ENCODE measurements around the gene MFAP3L.
"Not testable (repeated sequence)": the region's sequence is repeated elsewhere in the genome, so short reads cannot be mapped to it uniquely, and the experiment has no call there.

MFAP3L gene

GRCh38 chr4:169986369-169986768, 39.8 kb downstream of the MFAP3L start:
- DNase-seq: no peak

GRCh38 chr4:169985881-169986280, 40.3 kb downstream of the MFAP3L start:
- no peak for DNase-seq

- DNase-seq: no peak
These were observed 41.5 kb downstream of the MFAP3L start for GRCh38 chr4:169984745-169985144.

- DNase-seq: no peak
These were observed 42.0 kb downstream of the MFAP3L start for GRCh38 chr4:169984173-169984572.

GRCh38 chr4:169976951-169977350, 49.2 kb downstream of the MFAP3L start:
- no peak for DNase-seq

- DNase-seq: no peak
These were observed 50.1 kb downstream of the MFAP3L start for GRCh38 chr4:169975838-169976796.

GRCh38 chr4:169975131-169975837, 50.9 kb downstream of the MFAP3L start:
- DNase-seq: no peak

GRCh38 chr4:169971456-169972015, 54.7 kb downstream of the MFAP3L start:
- no peak for DNase-seq

- DNase-seq: no peak
These were observed 57.2 kb downstream of the MFAP3L start for GRCh38 chr4:169968999-169969398.

GRCh38 chr4:169963998-169964397, 62.2 kb downstream of the MFAP3L start:
- DNase-seq: no peak

- no peak for DNase-seq
These were observed 66.9 kb downstream of the MFAP3L start for GRCh38 chr4:169959254-169959653.

GRCh38 chr4:169958629-169959028, 67.6 kb downstream of the MFAP3L start:
- DNase-seq: no peak

- DNase-seq: no peak
These were observed 68.4 kb downstream of the MFAP3L start for GRCh38 chr4:169957785-169958184.

- no peak for DNase-seq
These were observed 69.9 kb downstream of the MFAP3L start for GRCh38 chr4:169956091-169956843.

GRCh38 chr4:169955521-169955920, 70.7 kb downstream of the MFAP3L start:
- no peak for DNase-seq

- DNase-seq: no peak
These were observed 73.8 kb downstream of the MFAP3L start for GRCh38 chr4:169952236-169953002.

- DNase-seq: no peak
These were observed 77.9 kb downstream of the MFAP3L start for GRCh38 chr4:169948271-169948670.

- DNase-seq: no peak
These were observed 80.6 kb downstream of the MFAP3L start for GRCh38 chr4:169945636-169946035.

GRCh38 chr4:169943601-169944000, 82.6 kb downstream of the MFAP3L start:
- DNase-seq: not testable (repeated sequence)

- DNase-seq: no peak
These were observed 85.1 kb downstream of the MFAP3L start for GRCh38 chr4:169941141-169941540.

- DNase-seq: no peak
These were observed 85.7 kb downstream of the MFAP3L start for GRCh38 chr4:169940460-169940859.
